ENCODE data around the gene KCTD11. TPM values are rescaled to one million over a fixed set of nuclear protein-coding genes. Genes with fewer than 3 reads are reported as not detected.

The KCTD11 gene
- total and polyA plus RNA-seq, 10 of the 15 experiments (the other 5 are each of a cell fraction or from before 2014, with no cell fraction given), result 0.05 to 7.3 (median 2.9) TPM

- TF ChIP-seq ZNF592 (IDR thresholded peaks at IDR 0.05) (no peak), RB1 (IDR thresholded peaks at IDR 0.05; ENCODE audit: borderline replicate concordance) (no peak), FOXM1 (IDR thresholded peaks at IDR 0.05; ENCODE audit: low read depth, low read length) (no peak), RAD51 (IDR thresholded peaks at IDR 0.05) (no peak)
- TF ChIP-seq, protein P1, sequence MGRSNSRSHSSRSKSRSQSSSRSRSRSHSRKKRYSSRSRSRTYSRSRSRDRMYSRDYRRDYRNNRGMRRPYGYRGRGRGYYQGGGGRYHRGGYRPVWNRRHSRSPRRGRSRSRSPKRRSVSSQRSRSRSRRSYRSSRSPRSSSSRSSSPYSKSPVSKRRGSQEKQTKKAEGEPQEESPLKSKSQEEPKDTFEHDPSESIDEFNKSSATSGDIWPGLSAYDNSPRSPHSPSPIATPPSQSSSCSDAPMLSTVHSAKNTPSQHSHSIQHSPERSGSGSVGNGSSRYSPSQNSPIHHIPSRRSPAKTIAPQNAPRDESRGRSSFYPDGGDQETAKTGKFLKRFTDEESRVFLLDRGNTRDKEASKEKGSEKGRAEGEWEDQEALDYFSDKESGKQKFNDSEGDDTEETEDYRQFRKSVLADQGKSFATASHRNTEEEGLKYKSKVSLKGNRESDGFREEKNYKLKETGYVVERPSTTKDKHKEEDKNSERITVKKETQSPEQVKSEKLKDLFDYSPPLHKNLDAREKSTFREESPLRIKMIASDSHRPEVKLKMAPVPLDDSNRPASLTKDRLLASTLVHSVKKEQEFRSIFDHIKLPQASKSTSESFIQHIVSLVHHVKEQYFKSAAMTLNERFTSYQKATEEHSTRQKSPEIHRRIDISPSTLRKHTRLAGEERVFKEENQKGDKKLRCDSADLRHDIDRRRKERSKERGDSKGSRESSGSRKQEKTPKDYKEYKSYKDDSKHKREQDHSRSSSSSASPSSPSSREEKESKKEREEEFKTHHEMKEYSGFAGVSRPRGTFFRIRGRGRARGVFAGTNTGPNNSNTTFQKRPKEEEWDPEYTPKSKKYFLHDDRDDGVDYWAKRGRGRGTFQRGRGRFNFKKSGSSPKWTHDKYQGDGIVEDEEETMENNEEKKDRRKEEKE (IDR thresholded peaks at IDR 0.05), result no peak
- TF ChIP-seq, protein P2, sequence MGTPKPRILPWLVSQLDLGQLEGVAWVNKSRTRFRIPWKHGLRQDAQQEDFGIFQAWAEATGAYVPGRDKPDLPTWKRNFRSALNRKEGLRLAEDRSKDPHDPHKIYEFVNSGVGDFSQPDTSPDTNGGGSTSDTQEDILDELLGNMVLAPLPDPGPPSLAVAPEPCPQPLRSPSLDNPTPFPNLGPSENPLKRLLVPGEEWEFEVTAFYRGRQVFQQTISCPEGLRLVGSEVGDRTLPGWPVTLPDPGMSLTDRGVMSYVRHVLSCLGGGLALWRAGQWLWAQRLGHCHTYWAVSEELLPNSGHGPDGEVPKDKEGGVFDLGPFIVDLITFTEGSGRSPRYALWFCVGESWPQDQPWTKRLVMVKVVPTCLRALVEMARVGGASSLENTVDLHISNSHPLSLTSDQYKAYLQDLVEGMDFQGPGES (IDR thresholded peaks at IDR 0.05), result no peak
These were observed 24.0 kb upstream of the KCTD11 start (continued) for GRCh38 chr17:7328009-7328408.

All from GM12878 (cell line).